Lower leg skin (tissue), 4 donors: ENCODE results near the gene ABHD11. TPM values are rescaled to one million over a fixed set of nuclear protein-coding genes. Genes with fewer than 3 reads are reported as not detected.

Source experiments
- DNase-seq, 2 donors: peaks; one replicate each; pipeline ENCODE4 v3.0.0-alpha.2; 2019; ENCODE audit warnings: low spot score in 2 of 2
- H3K4me3 ChIP-seq: fragments of 200-600 bp; sonication (generic); 2 replicates; pipeline ENCODE4 v1.5.1; 2017; ENCODE audit warnings: mild to moderate bottlenecking, low read depth; ENCODE audit not compliant: poor library complexity, severe bottlenecking
- POLR2A ChIP-seq, 2 donors: fragments of 450-650 bp; IDR thresholded peaks; one replicate each; pipeline ENCODE4 v1.6.1; 2016 to 2017; ENCODE audit warnings: antibody characterized with exemption in 2 of 2, mild to moderate bottlenecking in 1 of 2, moderate library complexity in 1 of 2
- WGBS, 2 donors: methylation state at CpG; one replicate each; pipeline ENCODE4 v1.1.5; 2018; 5-methylcytosine and 5-hydroxymethylcytosine counted together
- intact Hi-C: fragments of 100-400 bp; cut with DNase I; formaldehyde crosslinking; loops from one replicate; pipeline ENCODE4 v1.15.0; 2023; ENCODE audit warnings: low total_unique reads
- total RNA-seq, 4 donors: library from RNA; depleted of rRNA; stranded (reverse); fragments of >200 nt; gene quantifications; one replicate each; pipeline ENCODE4 v1.1.0, GENCODE V29; 2016
- TF ChIP-seq, protein P1 (sequence below), 3 donors: fragments of 450-650 bp; IDR thresholded peaks; one replicate each; pipeline ENCODE4 v1.5.1; 2016; ENCODE audit warnings: antibody characterized with exemption in 3 of 3, mild to moderate bottlenecking in 3 of 3, moderate library complexity in 2 of 3

The ABHD11 gene
- total RNA-seq, 4 donors from 2014 or later, result 24.9 to 29.0 (median 26.3) TPM

DNA sequence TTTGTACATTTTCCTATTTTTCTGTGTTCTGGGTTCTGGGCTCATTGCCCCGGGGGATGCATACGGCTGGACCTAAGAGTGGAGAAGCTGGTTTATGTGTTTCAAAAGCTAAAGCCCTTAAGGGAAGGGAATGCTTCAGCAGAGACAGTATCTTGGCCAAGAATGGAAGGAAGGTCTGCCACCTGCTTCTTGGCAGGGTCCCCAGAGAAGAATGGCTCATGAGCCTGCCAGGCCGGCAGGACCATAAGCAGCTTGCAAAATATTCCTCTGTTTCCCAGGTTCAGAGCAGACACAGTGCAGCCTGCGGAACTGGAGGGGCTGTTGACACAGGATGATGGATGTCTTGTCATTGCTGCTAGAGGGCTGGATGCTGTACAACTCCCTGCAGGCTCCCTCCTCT, 7.8 kb upstream of the ABHD11 start:
- WGBS, 2 donors, result 44 to 52% methylated on average over 4 of the region's 4 CpGs

DNA sequence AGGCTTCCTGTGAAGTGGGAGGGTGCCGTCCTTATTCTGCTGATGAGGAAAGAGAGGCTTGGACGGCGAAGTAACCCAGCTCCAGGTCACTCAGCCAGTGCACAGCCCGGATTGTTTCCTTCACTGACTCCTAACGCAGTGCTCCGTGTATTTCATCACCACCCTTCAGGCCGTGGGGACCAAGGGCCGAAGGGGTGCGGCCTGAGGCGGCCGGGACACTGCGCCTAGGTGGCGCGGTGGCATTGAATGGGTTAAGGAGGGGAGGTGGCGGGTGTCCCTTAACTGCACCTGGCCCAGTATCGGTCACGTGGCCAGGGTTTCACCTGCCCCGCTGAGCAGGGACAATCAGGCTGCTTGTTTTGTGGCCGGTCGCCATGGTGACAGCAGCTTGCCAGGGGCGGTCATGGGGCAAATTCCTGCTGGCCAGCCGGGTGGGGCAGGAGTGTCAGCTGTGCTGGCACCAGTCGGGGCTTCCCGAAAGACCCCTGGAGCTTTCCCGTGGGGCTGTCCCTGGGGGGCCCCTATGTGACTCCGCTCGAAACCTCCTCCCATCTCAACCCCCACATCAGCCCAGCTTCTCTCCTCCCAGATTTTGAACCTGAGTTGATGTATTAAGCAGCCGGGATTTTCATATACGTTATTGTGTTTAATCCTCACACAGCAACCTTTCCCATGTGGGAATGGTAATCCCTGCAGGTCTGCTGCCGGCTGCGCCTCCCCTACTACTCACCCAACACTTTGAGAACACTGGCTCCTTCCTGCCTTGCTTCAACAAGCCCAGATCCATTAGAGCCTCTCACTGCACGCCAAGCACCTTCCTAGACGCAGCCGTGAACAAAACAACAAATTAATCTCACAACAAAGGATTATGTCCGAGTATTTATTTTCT, 4.4 kb upstream of the ABHD11 start:
- peak in 1 of 2 donors; percentile 92 for DNase-seq
- intact Hi-C loops, result no loop called here
- WGBS, 2 donors, result 30 to 35% methylated on average over 26 to 35 of the region's 35 CpGs
- no peak overlapping the region for H3K4me3 ChIP-seq
- no peak for TF ChIP-seq POLR2A (IDR thresholded peaks at IDR 0.05)
- TF ChIP-seq, protein P1, sequence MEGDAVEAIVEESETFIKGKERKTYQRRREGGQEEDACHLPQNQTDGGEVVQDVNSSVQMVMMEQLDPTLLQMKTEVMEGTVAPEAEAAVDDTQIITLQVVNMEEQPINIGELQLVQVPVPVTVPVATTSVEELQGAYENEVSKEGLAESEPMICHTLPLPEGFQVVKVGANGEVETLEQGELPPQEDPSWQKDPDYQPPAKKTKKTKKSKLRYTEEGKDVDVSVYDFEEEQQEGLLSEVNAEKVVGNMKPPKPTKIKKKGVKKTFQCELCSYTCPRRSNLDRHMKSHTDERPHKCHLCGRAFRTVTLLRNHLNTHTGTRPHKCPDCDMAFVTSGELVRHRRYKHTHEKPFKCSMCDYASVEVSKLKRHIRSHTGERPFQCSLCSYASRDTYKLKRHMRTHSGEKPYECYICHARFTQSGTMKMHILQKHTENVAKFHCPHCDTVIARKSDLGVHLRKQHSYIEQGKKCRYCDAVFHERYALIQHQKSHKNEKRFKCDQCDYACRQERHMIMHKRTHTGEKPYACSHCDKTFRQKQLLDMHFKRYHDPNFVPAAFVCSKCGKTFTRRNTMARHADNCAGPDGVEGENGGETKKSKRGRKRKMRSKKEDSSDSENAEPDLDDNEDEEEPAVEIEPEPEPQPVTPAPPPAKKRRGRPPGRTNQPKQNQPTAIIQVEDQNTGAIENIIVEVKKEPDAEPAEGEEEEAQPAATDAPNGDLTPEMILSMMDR (IDR thresholded peaks at IDR 0.05), result no peak

More for the DNA sequence above, 7.8 kb upstream of the ABHD11 start:
- TF ChIP-seq POLR2A (IDR thresholded peaks at IDR 0.05), result no peak
- TF ChIP-seq, protein P1 (IDR thresholded peaks at IDR 0.05), result no peak
- H3K4me3 ChIP-seq, result no peak overlapping the region
- no peak for DNase-seq
- intact Hi-C loops, result no loop called here

DNA sequence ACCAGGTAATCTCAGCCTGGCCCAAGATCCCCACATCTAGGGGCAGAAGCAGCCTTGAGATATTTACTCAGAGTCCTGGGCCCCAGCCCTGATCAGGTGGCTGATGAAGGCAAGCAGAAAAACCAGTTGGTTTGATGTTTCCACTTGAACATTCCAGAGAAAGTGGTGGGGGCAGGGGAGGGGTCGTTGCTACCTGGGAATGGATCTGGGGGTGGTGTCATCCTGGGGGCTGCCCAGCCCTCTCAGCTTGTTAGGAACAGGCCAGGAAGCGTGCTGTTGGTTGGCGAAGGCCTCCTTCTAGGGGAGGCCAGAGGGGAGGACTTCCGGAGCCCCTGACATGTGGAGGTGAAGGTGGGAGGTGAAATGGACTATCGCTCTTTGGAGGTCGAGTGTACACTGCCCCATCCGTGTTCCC, 3.7 kb upstream of the ABHD11 start:
- TF ChIP-seq POLR2A (IDR thresholded peaks at IDR 0.05), result no peak
- TF ChIP-seq, protein P1 (IDR thresholded peaks at IDR 0.05), result no peak
- WGBS, 2 donors, result 56 to 57% methylated on average over 7 of the region's 7 CpGs
- intact Hi-C loops, result no loop called here
- H3K4me3 ChIP-seq, result no peak overlapping the region
- DNase-seq, result no peak

GRCh38 chr7:73741600-73741999, 3.0 kb upstream of the ABHD11 start:
- intact Hi-C loops, result no loop called here
- no peak for DNase-seq
- H3K4me3 ChIP-seq, result no peak overlapping the region
- 84 to 87% methylated on average over 5 of the region's 5 CpGs for WGBS, 2 donors
- TF ChIP-seq, protein P1 (IDR thresholded peaks at IDR 0.05), result no peak
- TF ChIP-seq POLR2A (IDR thresholded peaks at IDR 0.05), result no peak

DNA sequence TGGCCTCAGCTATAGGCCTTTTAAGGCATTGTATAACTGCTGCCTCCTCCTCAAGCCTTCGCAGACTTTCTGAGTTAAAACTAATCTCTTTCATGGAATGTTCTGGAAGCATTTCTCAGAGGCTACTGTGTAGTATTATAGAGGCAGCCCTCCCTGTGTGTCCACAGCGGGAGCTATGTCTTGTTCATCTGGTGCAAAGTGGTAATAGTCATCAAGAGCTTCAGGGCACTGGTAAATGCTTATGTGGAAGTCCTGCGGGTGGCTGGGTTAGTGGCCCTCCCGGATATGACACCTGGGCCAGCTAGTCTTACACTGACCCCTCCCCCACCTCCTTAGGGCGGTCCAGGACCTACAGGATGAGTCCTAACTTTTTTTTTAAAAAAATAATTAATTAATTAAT, 2.2 kb upstream of the ABHD11 start:
- 82 to 85% methylated on average over 5 of the region's 5 CpGs for WGBS, 2 donors
- no peak for DNase-seq
- TF ChIP-seq, protein P1 (IDR thresholded peaks at IDR 0.05), result no peak
- TF ChIP-seq POLR2A (IDR thresholded peaks at IDR 0.05), result no peak
- intact Hi-C loops, result no loop called here
- H3K4me3 ChIP-seq, result no peak overlapping the region
